LoVo (cell line): ENCODE data around the gene TMC8.
"Not testable (repeated sequence)": the region's sequence is repeated elsewhere in the genome, so short reads cannot be mapped to it uniquely, and the experiment has no call there.

Experiments used
- DNase-seq: peaks from one replicate; pipeline ENCODE4 v3.0.0-alpha.2; 2016; ENCODE audit warnings: low spot score

The TMC8 gene

DNA sequence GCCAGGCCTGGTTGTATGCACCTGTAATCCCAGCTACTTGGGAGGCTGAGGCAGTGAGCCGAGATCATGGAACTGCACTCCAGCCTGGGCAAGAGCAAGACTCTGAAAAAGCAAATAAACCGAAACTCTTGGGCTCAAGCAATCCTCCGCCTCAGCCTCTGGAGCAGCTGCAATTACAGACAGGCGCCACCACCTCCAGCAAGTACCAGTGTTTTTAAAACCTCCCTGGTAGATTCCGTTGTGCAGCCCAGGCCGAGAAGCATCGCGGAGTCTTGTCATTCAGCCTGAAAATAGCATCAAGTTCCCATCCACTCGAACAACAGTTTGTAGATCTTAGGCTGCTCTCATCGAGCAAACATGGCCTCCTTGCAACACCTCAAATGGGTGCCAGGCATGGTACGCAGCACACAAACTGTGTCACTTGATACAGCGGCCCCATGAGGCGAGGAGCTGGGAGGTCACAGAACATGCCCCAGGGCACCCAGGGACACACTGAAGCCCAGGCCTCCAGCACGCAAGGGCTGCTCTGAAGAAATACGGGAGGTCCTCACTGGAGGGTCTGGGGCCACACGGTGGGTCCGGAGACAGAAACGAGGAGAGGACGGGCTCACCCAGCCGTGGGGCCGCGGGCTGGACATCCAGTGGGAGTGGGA lies 20.1 kb upstream of the TMC8 start:
- DNase-seq: no peak

DNA sequence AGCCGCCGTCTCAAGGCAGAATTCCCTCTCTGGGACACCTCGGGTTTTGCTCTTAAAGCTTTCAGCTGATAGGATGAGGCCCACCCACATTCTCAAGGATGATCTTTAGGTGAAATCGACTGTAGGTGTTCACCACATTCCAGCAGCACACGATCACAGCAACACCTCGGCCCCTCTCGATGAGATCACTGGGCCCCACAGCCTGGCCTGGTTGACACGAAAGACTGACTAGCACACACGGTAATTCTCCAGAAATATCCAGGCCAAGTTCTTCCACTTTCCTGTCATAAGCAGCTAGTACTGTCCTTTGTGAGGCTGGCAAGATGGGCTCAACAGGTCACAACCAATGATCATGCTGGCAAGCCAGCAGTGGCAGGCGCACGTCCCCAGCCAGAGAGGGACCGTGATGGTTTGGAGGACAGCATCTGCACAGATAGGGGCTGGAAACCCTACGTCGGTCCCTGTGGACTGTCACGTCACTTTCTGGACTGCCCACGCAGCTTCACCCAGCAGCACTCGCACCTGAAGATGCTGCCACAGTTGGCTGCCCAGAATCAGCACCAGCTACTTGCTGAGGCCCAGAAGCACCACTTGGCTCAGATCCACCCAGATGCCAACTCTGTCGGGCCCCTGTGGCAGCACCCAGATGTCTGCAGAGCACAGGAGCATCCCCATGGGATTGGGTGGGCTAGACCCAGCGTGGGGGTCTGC lies 19.4 kb upstream of the TMC8 start:
- no peak for DNase-seq

- DNase-seq: no peak
These were observed 18.6 kb upstream of the TMC8 start for GRCh38 chr17:78111727-78112517.

DNA sequence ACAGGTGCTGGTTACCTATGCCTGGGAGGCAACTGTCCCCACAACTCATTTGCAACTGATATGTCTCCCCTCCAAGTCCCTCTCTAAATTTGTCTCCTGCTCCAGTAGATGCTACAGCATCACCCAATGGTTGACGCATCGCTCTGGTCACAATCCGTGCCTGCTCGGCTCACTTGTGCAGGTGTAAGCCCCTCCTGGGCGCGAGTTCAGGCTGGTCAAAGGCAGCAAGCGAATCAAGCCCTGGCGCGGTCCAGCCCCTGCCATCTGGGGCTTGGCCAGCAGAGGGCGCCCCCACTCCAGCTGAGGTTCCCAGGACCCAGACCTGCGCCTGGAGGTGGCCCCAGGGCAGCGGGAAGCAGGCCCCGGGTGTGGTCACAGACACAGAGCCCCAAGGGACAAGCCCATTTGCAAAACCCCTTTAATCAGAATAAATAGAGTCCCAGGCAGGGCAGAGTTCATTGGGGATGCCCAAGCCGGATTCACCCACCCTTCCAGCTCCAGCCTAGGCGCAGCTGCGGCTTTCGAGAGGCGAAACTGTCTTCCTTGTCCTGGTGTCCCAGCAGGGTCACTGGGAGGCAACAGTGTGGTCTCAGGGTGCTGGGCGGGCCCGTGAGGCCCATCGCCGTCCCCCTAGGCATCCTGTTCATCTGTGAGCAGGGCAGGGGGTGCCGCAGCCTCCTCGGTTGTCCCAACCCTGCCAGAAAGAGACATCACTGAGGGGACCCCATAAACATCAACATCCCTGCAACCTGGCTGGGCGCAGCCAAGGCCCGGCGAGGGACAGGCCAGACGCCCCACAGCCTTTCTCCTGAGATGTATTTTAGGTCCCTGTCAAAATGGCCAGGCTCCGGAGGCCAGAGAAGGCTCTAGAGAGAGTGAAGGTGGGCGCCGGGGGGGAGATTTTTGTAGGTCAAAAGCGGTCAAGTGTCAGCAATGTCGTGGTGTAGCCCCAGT lies 17.8 kb upstream of the TMC8 start:
- DNase-seq: peak; percentile 58

DNA sequence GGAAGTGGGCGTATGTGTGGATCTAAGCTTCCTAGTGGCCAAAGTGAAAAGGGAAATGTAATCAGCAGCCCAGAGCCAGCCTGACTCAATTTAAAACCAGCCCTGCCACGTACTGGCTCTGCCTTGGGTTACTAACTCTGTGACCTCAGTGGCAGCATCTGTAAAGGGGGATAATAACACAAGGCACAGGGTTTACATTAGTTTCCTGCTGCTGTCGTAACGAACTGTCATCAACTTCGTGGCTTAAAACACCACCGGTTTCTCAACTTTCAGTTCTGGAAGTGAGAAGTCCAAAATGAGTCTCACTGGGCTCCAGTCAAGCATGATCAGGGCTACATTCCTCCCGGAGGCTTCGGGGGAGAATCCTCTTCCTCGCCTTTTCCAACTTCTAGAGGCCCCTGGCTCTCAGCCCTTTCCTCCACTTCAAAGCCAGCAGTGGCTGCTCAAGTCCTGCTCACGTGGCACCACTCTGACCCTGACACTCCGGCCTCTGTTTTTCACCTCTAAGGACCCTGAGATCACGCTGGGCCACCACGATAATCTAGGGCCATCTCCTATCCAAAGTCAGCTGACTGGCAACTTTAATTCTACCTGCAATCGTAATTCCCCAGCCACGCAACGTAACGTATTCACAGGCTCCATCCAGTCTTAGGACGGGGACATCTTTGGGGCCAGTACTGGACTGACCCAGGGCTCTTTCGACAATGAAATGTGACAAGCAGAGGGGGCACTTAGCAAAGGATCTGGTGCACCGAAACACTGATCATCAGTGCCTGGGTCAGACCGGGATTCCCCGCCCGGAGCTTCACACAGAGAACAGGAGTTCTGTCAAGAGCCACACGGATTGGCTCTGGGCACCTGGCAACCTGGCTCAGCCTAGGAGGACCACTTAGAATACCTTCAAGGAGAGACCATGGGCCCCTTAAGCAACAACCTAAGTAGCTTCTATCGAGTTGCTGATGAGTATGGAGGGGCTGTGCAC lies 16.5 kb upstream of the TMC8 start:
- no peak for DNase-seq

DNA sequence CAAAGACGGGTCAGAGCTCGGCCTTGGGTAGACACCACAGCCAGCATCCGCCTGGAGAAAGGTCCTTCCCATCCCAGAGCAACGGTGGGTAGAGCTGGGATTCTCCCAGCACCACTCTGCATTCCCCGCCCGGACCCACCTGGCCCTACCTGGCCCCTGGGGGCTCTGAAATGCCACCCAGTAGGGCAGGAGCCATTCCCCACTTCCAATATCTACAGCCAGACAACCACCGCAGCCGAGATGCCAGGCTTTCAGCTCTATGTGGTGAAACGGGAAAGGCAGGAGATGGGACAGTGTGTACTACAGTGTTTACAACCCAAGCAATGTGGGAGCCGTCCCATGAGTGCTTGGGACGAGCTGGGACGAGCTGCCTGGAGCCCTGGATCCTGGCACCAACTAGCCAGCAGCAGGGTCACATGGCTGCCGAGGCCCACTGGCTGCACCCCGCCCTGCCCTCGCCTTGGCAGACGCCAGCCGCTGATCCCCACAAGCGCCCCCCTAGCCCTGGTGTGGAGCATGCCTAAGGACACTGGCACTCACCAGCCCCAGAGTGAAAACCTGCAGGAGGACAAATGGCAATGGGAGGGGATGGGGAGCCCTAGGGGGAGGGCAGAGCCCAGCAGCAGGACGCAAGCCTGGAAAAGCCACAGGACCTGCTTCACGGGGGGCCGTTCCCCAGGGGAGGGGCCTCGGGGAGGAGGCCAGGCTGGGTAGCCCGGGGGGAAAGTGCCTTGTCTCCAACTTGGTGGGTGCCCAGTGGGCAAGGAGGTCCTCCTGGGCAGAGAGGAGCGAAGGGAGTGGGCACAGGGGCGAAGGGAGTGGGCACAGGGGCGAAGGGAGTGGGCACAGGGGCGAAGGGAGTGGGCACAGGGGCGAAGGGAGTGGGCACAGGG lies 15.5 kb upstream of the TMC8 start:
- no peak for DNase-seq

DNA sequence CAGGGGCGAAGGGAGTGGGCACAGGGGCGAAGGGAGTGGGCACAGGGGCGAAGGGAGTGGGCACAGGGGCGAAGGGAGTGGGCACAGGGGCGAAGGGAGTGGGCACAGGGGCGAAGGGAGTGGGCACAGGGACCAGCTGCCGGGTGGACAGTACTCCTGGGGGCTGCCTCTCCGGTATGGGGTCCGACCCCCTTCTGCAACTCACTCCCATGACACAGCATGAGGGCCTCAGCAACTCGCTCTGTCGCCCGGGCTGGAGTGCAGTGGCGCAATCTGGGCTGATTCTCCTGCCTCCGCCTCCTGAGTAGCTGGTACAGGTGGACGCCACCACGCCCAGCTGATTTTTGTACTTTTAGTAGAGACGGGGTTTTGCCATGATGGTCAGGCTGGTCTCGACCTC lies 14.8 kb upstream of the TMC8 start:
- not testable (repeated sequence) for DNase-seq

- DNase-seq: no peak
These were observed 14.2 kb upstream of the TMC8 start for GRCh38 chr17:78116411-78116810.

DNA sequence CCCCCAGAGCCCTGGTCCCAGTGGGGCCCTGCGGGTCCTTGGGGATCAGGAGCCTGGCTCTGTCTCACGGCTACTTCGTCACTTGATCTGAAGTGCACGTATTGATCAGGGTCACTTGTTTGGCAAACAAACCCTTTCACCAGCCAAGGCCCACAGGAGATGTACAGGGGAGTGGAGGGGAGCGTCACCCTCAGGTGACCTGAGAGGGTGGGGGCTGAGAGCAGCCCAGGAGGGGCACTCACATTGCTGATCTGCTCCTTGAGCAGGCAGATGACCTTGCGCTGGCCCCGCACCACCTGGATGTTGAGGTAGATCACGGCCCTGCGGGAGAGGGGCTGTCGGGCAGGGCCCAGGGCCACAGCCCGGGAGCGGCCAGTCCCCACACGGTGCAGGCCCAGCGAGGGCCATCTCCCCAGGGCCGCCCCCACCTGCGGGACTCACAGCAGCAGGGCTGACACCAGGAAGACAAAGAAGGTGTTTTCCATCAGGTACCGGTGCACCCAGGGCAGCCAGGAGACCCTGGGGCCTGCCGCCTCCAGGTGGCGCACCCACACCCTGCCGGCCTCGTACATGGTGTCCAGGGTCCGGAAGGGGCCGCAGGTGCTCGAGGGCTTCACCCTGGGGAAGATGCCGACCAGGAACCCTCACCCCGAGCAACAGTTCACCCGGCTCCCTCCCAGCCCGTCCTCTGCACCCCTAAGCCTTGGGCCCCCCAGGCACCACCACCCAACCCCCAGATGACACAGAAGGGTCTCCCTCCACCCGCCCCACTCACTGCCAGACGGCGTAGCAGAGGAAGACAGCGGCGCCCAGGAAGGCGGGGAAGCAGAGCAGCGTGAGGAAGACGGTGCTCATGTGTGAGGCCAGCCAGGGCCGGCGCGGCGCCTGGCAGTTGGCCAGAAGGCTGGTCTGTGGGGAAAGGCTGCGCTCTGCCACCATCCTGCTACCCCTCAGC lies 13.3 kb upstream of the TMC8 start:
- no peak for DNase-seq

DNA sequence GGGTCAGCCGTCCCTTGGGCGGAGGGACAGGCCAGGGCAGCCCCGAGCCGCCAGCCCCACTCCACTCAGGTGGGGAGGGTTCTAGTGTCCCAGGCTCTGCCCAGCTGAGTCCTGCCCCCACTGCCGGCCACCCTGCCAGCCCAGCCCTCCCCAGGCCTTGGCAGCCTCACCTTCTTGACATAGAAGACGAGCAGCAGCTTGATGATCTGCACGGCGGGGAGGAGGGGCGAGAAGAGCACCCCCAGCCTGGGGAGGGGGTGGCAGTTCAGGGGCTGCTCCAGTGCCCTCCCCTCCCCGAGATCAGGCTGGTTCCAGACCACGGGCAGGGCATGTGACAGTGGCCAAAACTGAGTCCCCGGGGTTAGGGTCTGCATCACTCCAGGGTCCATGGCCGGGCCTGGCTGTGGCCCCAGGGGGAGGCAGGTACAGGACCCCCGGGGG lies 11.8 kb upstream of the TMC8 start:
- DNase-seq: no peak

- DNase-seq: no peak
These were observed 10.0 kb upstream of the TMC8 start for GRCh38 chr17:78120537-78120936.

DNA sequence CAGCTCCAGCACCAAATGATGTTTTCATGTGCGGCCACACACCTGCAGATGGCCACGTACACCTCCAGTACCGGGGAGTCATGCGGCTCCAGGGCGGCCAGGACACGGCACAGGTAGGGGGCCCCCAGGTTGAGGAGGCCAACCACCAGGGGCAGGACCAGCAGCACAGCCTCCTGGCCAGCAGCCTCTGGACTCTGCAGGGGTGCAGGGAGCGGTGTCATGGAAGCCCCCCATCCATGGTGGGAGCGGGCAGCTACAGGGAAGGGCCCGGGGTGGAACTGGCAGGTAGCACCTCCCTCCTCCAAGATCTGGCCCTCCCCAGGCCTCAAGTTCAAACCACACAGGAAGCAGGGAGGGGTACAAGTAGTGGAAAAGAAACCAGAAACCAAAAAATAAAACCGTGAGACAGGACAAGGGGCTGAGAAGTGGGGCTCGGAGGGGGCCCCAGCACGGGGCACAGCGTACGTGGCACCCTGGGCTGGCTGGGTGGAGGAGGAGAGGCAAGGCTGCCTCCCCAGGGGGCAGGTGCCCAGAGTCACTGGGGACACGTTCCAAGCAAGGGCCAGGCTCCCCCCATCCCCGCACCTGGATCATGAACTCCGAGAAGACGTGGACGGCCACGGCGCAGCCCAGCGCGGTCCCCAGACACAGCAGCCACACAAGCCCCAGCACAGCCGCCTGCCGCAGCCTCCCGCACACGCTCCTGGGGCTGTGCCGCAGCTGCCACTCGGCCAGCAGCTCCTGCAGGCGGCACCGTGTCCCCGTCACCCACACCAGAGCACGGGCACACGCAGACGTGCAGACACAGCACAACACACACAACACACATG lies 9.4 kb upstream of the TMC8 start:
- no peak for DNase-seq

DNA sequence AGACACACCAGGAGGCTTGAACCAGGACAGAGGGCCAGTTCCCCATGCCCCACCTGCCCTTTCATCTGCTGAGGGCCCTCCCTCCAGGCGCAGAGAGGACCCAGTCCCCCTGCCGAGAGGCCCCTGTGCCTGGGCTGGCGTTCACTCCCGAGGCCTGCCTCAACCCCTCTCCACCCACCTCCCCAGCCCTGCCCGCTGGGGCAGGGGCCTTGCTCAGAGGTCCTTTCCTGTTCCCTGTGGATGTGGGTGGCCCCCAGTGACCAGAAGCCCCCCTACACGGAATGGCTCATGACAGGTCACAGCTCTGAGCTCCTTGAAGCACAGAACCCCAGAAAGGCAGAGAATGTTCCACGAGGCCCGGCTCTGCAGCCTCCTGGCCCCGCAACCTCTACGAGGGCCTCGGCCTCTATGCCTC lies 8.8 kb upstream of the TMC8 start:
- no peak for DNase-seq

DNA sequence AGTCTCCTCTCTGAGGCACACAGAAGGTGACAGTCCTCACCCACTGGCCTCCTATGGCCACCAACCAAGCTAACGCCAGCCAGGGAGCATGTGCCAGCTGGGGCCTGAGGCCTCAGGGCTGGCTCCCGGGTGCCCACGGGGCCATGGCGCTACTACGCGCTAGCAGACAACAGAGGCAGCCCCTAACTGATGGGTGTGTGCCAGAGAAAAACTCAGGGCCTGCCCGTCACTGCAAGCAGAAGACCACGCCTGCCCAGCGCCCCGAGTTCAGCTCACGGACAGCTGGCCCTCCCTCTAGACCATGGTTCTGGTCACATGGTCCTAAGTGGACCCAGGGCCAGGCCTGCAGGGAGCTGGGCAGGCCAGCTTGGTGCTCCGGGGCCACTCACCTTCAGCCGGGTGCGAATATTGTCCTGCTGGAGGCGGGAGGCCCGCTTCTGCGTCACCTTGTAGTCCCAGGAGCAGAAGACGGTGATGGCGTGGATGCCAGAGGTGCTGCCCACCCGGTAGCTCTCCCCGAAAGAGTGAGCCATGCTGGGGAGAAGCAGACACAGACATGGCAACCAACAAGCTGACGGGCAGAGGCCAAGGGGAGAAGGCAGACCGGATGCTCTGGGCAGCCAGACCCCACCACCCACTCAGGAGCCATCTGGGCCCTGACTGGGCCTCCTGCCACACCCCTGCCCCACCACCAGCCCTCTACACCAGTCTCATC lies 8.2 kb upstream of the TMC8 start:
- no peak for DNase-seq

- DNase-seq: no peak
These were observed 7.7 kb upstream of the TMC8 start for GRCh38 chr17:78122931-78123249.

DNA sequence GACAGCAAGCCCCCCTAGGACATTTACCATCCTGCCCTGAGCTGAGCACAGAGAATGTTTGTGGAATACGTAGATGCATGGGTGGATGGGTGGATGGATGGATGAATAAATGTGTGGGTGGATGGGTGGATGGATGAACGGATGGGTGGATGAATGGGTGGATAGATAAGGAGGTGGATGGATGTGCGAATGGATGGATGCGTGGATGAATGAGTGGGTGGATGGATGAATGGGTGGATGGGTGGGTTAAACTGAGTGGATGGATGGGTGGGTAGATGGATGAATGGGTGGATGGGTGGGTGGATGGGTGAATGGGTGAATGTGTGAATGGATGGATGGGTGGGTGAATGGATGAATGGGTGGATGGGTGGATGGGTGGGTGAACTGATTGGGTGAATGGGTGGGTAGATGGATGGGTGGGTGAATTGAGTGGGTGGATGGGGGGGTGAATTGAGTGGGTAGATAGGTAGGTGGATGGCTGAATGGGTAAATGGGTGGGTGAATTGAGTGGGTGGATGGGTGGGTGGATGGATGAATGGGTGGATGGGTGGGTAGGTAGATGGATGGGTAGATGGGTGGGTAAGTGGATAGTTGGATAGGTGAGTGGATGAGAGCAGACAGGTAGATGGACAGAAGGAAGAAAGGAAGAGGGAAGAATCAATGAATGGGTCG lies 7.2 kb upstream of the TMC8 start:
- DNase-seq: no peak
